Stimulated activated CD4-positive, alpha-beta T cell treated with anti-CD3 and anti-CD28 coated beads, TNF-alpha, amount 100 ng/mL, for 48 hours (primary cell): ENCODE measurements around the gene FUT4.
"Not testable (repeated sequence)": the region's sequence is repeated elsewhere in the genome, so short reads cannot be mapped to it uniquely, and the experiment has no call there.

Experiments used
- DNase-seq, 3 donors: peaks; one replicate each; pipeline ENCODE4 v3.0.0-alpha.2; 2020; ENCODE audit warnings: low read depth in 3 of 3

FUT4 gene

DNA sequence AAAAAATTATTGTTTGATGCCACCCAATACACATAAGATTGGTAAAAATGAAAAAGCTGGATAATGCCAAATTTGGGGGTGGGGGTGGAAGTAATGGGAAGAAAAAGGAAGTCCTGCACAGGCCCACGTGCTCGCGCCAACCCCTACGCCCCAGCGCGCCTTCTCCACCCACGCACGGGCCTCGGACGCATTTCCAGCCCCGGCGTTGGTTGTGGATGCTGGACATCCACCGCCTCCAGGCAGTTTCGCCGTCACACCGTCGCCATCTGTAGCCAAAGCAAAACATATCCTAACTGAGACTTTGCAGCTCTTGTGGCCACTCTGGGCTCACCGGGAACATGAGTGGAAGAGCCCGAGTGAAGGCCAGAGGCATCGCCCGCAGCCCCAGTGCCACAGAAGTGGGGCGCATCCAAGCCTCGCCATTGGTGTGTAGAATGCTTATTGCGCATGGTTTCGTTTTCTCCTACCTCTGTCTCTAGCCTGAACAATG lies 23.5 kb downstream of the FUT4 start, which contains the start of gene PIWIL4:
TSS of gene PIWIL4 (plus strand) at position 188 of the 490 bp plus-strand sequence. CDS start at position 339, 151 bp downstream.
- no peak for DNase-seq

DNA sequence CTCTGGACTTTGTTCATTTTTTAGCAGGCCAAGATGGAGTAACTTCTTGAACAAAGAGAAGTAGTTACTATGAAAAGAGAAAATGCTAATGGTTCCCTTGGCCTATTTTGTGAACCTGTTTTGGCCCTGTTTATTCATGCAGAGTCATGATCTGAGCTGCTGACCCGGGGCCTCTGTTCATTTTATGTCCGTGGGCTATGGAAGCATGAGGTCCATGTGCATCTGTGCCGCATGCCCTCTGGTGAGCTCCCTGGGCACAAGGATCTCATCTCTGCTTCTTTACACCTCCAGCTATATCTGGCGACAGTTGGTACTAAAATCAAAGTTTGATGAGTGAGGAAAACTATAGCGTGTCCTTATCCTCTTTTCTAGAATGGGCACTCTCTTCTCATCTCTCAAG lies 24.5 kb downstream of the FUT4 start:
- no peak for DNase-seq

DNA sequence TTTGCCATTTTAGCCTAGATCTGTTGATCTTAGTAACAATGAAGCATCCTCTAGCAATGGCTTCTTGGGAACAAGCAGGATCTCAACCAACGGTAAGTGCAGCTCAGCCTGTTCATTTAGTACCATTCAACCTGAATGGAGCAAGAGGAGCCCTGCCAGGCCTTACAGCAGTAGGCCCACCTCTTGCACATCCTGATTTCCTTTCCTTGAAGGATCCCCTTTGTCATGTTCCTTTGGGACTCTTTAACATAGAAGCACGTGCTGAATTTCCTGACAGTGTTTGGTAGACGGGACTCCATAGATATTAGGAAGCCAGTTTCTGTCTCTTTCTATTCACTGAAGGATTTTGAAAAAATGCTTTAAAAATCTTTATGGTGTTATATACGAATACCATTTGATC lies 25.0 kb downstream of the FUT4 start:
- no peak for DNase-seq

DNA sequence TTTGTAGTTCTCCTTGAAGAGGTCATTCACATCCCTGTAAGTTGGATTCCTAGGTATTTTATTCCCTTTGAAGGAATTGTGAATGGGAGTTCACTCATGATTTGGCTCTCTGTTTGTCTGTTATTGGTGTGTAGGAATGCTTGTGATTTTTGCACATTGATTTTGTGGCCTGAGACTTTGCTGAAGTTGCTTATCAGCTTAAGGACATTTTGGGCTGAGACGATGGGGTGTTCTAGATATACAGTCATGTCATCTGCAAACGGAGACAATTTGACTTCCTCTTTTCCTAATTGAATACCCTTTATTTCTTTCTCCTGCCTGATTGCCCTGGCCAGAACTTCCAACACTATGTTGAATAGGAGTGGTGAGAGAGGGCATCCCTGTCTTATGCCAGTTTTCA lies 29.3 kb downstream of the FUT4 start:
- not testable (repeated sequence) for DNase-seq

DNA sequence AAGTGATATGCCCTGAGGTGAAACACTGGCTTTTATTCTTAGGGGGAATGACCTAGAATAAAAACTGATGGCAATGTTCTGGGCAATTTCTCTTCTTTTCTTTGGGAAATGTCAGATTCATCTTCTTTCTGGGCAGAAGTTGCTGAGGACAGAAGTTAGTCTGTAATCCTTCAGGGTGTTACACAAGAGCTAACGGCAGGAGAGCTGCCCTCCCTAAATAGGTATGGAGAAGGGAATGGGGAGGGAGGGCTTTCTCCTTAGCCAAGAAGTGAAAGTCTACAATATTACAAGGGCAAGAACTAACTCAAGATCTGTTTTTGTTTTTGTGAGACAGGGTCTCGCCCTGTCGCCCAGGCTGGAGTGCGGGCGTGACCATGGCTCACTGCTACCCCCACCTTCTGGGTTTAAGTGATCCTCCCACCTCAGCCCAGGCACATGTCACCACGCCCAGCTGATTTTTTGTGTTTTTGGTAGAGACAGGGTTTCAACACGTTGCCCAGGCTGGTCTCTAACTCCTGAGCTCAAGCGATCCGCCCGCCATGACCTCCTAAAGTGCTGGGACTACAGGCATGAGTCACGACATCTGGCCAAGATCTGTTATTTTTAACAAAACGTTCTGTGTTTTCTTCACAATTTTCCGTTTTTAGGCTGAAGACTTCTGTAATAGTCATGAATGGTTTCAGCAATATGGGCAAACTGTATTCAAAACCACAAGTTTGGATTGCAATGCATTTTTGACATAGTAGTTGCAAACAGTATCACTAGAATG lies 30.7 kb downstream of the FUT4 start:
- DNase-seq: no peak

DNA sequence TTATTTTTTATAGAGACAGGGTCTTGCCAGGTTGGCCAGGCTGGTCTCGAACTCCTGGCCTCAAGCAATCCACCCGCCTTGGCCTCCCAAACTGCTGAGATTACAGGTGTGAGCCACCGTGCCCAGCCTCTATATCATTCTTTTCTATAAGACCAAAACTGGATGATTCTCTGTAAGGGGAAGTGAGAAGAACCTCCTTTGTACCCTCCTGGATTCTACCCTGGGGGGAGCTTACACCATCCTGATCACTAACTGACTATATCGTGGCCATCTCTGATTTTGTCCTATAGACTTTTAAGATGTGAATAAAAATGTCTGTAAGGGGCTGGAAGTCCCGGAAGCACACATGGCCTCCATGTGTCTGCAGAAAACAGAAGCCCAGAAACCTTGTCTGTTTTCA lies 32.6 kb downstream of the FUT4 start:
- DNase-seq: no peak

DNA sequence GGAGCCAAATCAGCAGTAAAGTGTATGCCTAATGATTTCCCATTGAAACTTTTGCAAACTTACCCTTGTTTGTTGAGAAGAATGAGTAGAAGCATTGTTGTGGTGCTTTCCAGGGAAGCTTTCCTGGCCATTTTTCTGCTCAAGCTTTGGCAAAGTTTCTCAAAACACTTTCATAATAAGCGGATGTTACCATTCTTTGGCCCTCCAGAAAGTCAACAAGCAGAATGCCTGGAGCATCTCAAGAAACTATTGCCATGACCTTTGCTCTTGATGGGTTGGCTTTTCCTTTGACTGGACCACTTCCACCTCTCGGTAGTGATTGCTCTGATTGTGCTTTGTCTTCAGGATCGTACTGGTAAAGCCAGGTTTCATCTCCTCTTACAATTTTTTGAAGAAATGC lies 34.1 kb downstream of the FUT4 start:
- no peak for DNase-seq

DNA sequence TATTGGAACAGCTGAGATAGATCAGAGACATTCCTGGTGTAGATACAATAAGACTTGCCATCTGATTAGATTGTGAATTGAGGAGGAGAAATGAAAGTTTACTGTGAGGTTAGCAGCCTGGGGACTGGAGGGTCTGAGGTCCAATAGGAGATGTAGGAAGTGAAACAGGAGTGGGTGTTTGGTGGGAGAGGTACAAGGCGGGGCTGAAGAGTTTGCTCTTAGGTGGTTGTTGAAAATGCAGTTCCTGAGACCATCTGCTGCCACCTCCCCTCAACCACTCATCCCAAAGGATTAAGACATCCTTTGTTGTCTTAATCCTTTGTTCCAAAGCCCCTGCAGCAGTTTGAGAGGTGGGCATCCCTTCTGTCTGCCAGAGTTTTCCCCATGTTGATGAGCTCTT lies 38.2 kb downstream of the FUT4 start:
- no peak for DNase-seq

DNA sequence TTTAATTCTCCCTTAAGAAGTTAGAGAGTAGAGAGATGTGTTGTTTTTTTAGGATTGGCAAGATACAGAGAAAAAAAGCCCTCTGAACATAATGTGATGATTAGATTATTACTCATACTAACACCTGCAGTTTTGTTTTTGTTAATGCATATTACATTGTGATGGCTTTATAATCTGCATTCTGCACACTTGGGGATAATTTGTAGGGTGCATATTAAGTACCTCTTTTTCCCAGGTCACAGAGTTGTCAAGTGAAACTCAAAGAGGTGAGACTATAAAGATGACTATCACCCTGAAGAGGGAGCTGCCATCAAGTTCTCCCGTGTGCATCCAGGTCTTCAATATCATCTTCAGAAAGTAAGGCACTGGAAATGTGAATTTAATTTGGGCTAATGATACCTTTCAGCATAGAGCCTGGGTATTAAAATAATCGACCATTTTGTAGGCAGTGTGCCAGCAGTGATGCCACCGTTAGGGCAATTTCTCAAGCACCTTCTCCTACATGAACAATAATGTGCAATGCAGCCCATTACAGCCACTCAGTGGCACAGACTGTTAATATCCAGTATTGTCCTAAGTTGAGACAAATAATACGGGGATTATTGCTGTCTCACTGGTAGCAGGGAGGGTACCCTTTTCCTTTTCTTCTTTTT lies 39.6 kb downstream of the FUT4 start:
- DNase-seq: no peak

DNA sequence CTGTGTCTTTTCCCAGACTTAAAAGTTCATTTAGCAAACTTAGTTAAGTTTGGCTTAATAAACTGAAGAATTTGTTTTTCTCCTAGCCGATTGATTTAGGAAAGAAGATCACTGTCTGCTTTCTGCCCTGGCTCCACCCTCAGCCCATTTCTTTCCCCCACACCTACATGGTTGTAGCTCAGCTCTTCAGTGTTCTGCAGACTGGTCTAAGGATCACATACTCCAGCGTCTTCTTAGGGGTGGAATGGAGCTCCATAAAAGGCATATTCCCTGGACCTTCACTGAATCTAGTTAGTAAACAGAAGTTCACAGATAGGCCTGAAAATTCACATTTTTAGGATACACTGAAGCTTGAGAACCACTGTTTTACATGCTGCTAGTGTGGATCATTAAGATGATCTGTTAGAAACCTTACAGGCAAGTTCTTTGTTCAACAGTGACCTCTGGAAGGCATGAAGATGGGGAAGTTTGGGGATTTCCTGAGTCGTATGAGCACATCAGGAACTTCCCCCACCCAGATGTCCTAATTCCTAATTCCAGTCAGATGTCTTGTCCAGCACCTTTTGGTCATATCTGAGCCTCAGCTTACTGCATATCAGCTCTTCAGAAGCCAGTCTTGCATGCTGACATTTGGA lies 40.3 kb downstream of the FUT4 start:
- no peak for DNase-seq

DNA sequence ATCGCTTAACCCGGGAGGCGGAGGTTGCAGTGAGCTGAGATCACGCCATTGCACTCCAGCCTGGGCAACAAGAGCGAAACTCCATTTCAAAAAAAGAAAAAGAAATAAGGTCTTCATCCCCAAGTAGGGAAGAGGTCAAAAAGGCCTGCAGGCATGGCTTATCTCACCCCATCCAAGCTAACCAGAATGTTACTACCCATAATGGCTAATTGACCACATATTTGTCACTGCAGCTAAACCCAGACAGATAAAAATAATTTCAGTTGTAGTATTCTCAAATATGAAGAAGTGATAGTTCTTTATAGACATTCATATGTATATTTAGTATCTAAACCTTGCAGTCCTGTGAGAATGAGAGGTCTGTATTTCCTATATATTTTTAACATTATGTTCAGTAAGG lies 41.3 kb downstream of the FUT4 start:
- no peak for DNase-seq

DNA sequence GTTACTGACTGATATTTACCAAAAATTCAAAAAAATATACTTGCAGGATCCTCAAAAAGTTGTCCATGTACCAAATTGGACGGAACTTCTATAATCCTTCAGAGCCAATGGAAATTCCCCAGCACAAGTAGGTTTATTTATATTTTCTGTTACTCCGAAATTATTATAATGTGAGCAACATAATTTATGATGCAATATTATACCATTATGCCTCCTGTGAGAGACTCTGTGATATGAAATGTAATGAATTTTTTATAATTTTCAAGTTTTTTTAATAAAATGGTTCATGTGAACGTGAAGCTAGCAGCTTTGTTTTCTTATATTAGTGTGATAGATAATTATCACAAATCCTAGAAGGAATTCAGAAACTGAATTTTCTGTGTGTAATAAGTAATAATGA lies 41.7 kb downstream of the FUT4 start:
- no peak for DNase-seq

DNA sequence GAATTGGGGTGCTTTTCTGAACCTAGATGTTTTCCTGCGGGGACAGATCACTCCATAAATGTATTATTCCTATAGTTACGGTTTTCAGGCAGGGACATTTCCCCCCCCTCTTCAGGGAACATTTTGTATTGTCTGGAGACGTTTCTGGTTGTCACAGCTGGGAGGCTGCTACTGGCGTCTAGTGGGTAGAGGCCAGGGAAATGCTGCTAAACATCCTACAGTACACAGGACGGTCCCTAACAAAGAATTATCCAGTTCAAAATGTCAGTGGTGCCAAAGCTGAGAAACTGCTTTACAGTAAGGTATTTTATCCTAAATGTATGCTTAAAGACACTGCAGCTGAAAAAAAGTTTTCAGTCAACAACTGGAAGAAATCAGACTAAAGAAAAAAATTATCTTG lies 42.8 kb downstream of the FUT4 start:
- DNase-seq: no peak

DNA sequence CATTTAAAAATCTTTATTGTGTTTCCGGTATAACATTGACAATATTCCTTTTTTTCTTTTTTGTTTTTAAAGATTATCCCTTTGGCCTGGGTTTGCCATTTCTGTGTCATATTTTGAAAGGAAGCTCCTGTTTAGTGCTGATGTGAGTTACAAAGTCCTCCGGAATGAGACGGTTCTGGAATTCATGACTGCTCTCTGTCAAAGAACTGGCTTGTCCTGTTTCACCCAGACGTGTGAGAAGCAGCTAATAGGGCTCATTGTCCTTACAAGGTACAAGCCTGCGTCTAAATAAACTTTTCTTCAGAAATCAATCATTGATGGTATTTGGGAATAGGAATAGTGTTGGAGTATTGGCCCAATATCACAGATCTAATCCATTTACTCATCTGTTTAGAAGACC lies 43.3 kb downstream of the FUT4 start:
- DNase-seq: no peak

DNA sequence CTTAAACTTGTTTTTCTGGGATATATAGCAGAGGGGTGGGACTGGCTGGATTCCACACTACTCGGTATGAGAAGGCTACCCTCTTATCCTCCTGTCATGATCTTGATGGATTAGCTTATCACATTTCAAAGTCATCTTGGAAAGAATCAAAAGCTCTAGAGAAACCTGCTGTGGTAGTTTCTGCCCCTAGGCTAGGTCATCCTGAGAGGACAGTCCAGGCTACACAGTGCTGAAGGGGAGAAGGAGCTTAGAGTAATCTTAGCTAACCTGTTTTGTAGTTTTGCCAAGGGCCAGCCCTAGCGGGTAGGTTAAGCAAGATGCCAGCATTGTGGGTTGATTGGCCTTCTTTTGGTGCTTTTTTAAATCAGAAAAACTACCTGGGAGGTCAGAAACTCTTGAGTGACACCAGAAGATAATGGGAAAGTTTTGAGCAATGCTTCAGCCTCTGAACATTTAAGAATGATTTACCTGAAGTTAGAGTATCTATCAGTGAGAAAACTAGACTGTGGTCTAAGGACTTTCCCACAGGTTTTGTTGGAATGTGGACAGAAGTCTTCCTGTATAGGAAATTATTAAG lies 44.7 kb downstream of the FUT4 start:
- no peak for DNase-seq

DNA sequence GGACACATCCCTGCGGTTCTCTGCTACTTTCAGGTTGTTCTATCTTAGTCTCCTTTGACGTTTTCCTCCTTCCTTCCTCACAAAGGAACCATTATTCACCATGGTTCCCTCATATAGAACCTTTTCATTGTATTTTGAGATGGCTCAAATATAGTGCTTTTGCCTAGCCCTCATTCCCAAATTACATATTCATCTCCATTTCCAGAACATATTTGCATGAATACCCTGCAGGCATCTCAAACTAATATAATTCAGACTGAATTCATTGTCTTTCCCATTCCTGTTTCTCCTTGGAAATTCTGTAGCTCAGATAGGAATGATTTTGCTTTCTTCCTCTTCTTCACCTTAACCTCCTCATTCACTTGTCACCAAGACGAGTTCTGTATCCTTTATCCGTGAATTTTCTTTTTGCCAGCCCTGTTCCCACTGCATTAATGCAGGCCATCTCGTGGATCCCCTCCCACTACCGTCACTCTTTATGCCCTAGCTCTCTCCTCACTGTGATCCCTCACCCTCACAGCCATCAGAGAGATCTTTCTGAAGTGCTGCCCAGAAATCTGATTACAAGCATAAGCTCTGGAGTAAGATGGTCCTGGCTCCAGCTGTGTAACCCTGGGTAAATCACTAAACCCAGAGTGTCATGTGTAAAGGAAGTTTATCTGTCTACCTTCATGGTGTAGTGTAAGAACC lies 46.8 kb downstream of the FUT4 start:
- no peak for DNase-seq

DNA sequence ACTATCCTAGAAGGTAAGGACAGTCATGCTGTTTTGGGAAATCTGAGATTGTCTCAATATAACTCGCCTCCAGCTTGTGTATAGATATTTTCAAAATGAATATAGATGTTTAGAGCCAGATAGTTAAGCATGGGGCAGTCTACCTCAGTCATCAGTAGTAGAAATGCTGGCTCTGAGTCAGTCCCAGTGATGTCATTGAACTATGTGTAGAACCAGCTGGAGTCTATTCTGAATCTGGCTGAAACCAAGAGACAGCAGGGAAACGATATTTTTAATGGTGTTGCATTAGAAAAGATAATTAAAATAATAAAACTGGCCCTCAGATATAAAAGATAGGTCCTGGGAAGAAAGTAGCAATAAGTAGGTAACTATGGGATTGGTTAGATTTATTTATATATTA lies 49.3 kb downstream of the FUT4 start:
- DNase-seq: no peak

DNA sequence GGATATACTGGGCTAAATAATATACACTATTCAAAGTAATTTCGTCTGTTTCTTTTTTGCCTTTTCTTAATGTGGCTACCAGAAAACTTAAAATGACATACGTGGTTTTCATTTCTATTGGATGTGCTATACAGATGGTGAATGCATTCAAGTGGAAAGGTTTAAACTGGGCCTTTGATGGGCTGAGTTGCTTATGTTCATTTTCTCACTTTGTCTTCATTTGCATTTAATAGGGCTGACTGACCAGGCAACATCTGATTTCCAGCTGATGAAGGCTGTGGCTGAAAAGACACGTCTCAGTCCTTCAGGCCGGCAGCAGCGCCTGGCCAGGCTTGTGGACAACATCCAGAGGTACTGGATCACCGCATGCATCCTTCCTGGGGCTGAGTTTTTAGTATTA lies 51.4 kb downstream of the FUT4 start:
- no peak for DNase-seq

DNA sequence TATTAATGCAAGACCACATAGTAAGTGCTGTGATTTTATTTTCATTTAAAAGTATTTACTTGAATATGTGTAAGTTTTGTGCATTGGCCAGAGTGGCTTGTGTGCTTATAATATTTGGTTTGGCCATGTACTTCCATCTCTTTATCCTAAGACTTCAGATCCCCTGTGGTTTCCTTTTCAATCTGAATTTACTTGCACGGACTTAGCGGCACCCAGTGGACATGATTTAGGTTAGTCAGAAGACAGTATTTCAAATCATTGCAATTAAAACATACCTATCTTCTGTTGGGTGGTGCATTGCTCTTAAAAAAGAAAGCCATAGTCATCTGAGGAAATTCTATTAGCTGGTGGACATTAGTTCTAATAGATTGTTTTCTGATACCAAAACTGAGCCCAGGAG lies 54.2 kb downstream of the FUT4 start:
- DNase-seq: no peak
